GM12891 (cell line): ENCODE measurements around the gene RRAS.

Experiments
- PAX5 ChIP-seq: IDR thresholded peaks from 2 replicates; pipeline ENCODE4 v1.6.1; 2011; ENCODE audit warnings: low read length, moderate library complexity, mild to moderate bottlenecking; ENCODE audit not compliant: insufficient read depth, severe bottlenecking
- POLR2A ChIP-seq: IDR thresholded peaks from 2 replicates; pipeline ENCODE4 v1.6.1; 2011; ENCODE audit warnings: low read depth, low read length, control low read depth
- POLR2AphosphoS5 ChIP-seq: IDR thresholded peaks from 2 replicates; pipeline ENCODE4 v1.6.1; 2011; ENCODE audit warnings: low read depth, low read length, control low read depth
- SPI1 ChIP-seq: IDR thresholded peaks from 2 replicates; pipeline ENCODE4 v1.6.1; 2011; ENCODE audit warnings: low read depth, low read length, control low read depth

- TF ChIP-seq POLR2A (no peak), POLR2AphosphoS5 (no peak), SPI1 (no peak), PAX5 (no peak)
Observed at GRCh38 chr19:49588365-49589122, 51.4 kb downstream of the RRAS start.
